Astrocyte (in vitro differentiated cells and primary cell): Measurements from ENCODE around the gene GRM4. TPM values are rescaled to one million over a fixed set of nuclear protein-coding genes. Genes with fewer than 3 reads are reported as not detected.

Experiments
- DNase-seq: peaks from one replicate; pipeline ENCODE4 v3.0.0-alpha.2; 2010; ENCODE audit warnings: low read depth
- FAIRE-seq: peaks from 2 replicates; lab custom pipeline; 2011; peaks lifted over from hg19 to GRCh38; lab: Jason Lieb, UNC
- H2AFZ ChIP-seq: 2 replicates; pipeline ENCODE4 v1.6.0; 2012; ENCODE audit warnings: low read depth, low read length, inconsistent platforms
- H3K27ac ChIP-seq: 2 replicates; pipeline ENCODE4 v1.5.1; 2011; ENCODE audit warnings: low read depth, low read length, inconsistent platforms
- H3K27me3 ChIP-seq: 2 replicates; pipeline ENCODE4 v1.6.0; 2011; ENCODE audit warnings: low read length, inconsistent platforms; ENCODE audit not compliant: insufficient read depth
- H3K36me3 ChIP-seq: 2 replicates; pipeline ENCODE4 v1.5.1; 2011; ENCODE audit warnings: low read length, inconsistent platforms; ENCODE audit not compliant: insufficient read depth
- H3K4me1 ChIP-seq: 2 replicates; pipeline ENCODE4 v1.5.1; 2011; ENCODE audit warnings: low read length, inconsistent platforms; ENCODE audit not compliant: insufficient read depth
- H3K4me2 ChIP-seq: 2 replicates; pipeline ENCODE4 v1.6.0; 2012; ENCODE audit warnings: low read length, inconsistent platforms
- H3K4me3 ChIP-seq: 2 replicates; pipeline ENCODE4 v1.5.1; 2011; ENCODE audit warnings: low read depth, mild to moderate bottlenecking, low read length, inconsistent platforms; ENCODE audit not compliant: insufficient read depth
- H3K79me2 ChIP-seq: 2 replicates; pipeline ENCODE4 v1.6.0; 2012; ENCODE audit warnings: mild to moderate bottlenecking, low read length, inconsistent platforms; ENCODE audit not compliant: insufficient read depth
- H3K9ac ChIP-seq: 2 replicates; pipeline ENCODE4 v1.6.0; 2012; ENCODE audit warnings: mild to moderate bottlenecking, low read length, inconsistent platforms
- H3K9me3 ChIP-seq: 2 replicates; pipeline ENCODE4 v1.5.1; 2012; ENCODE audit warnings: low read depth, mild to moderate bottlenecking, low read length, inconsistent platforms; ENCODE audit not compliant: insufficient read depth
- H4K20me1 ChIP-seq: 2 replicates; pipeline ENCODE4 v1.6.0; 2012; ENCODE audit warnings: low read length, inconsistent platforms; ENCODE audit not compliant: insufficient read depth
- H3K27ac Mint-ChIP-seq: one replicate; pipeline ENCODE4 v1.8.0; 2021; ENCODE audit warnings: mild to moderate bottlenecking, mixed read lengths; ENCODE audit not compliant: unreplicated experiment
- H3K27me3 Mint-ChIP-seq: one replicate; pipeline ENCODE4 v1.8.0; 2021; ENCODE audit warnings: low read depth, mixed read lengths; ENCODE audit not compliant: unreplicated experiment
- H3K36me3 Mint-ChIP-seq: one replicate; pipeline ENCODE4 v1.8.0; 2021; ENCODE audit warnings: low read depth, mixed read lengths; ENCODE audit not compliant: unreplicated experiment
- H3K4me1 Mint-ChIP-seq: one replicate; pipeline ENCODE4 v1.8.0; 2021; ENCODE audit warnings: low read depth, mixed read lengths; ENCODE audit not compliant: unreplicated experiment
- H3K4me3 Mint-ChIP-seq: one replicate; pipeline ENCODE4 v1.8.0; 2021; ENCODE audit warnings: mild to moderate bottlenecking, moderate library complexity, mixed read lengths; ENCODE audit not compliant: unreplicated experiment
- H3K9me3 Mint-ChIP-seq: one replicate; pipeline ENCODE4 v1.8.0; 2021; ENCODE audit warnings: mild to moderate bottlenecking, mixed read lengths; ENCODE audit not compliant: unreplicated experiment
- CTCF ChIP-seq: IDR thresholded peaks from 2 replicates; pipeline ENCODE4 v1.5.1; 2011; ENCODE audit warnings: low read depth, mild to moderate bottlenecking, inconsistent platforms, low read length, moderate library complexity; ENCODE audit not compliant: insufficient read depth
- EZH2 ChIP-seq: IDR thresholded peaks from 2 replicates; pipeline ENCODE4 v1.6.1; 2012; ENCODE audit warnings: mild to moderate bottlenecking, low read length, inconsistent platforms; ENCODE audit not compliant: insufficient read depth
- microRNA-seq: library from miRNA; unstranded; fragments of <30 nt; microRNA quantifications from one replicate; pipeline ENCODE4 v1.2.0, GENCODE V29; 2020
- total RNA-seq: library from RNA; stranded (reverse); gene quantifications from 2 replicates; pipeline ENCODE4 v1.2.1, GENCODE V29; 2021

GRM4 gene
- total RNA-seq, 1 donor from 2014 or later: 0.30 TPM

GRCh38 chr6:33974471-33974870, 171.4 kb downstream of the GRM4 start:
- no peak overlapping the region for H3K4me3 Mint-ChIP-seq
- no peak for FAIRE-seq

GRCh38 chr6:33974030-33974429, 171.9 kb downstream of the GRM4 start:
- no peaks in the 10 kb centered on the region for H3K36me3 ChIP-seq
- H3K4me1 ChIP-seq: no peaks in the 10 kb centered on the region
- TF ChIP-seq EZH2: no peak
- no peak for TF ChIP-seq CTCF
- DNase-seq (no peak), FAIRE-seq (no peak)
- H3K79me2 ChIP-seq: no peaks in the 10 kb centered on the region
- peaks cover 5% of the 10 kb centered on the region for H3K9me3 Mint-ChIP-seq
- H3K9ac ChIP-seq: no peak overlapping the region
- H3K4me3 ChIP-seq: no peak overlapping the region
- H3K27ac Mint-ChIP-seq: no peak overlapping the region
- H3K4me3 Mint-ChIP-seq: no peak overlapping the region
- no peak overlapping the region for H3K4me2 ChIP-seq
- no peak overlapping the region for H3K27ac ChIP-seq
- H4K20me1 ChIP-seq: no peaks in the 10 kb centered on the region
- no peaks in the 10 kb centered on the region for H3K9me3 ChIP-seq
- no peaks in the 10 kb centered on the region for H3K4me1 Mint-ChIP-seq
- no peaks in the 10 kb centered on the region for H3K36me3 Mint-ChIP-seq
- no peak overlapping the region for H2AFZ ChIP-seq
- H3K27me3 Mint-ChIP-seq: peaks cover 39% of the 10 kb centered on the region
- H3K27me3 ChIP-seq: peaks cover 22% of the 10 kb centered on the region

More at GRCh38 chr6:33974471-33974870, 171.4 kb downstream of the GRM4 start:
- Histone ChIP-seq H3K27ac (no peak overlapping the region), H3K36me3 (no peaks in the 10 kb centered on the region), H3K79me2 (no peaks in the 10 kb centered on the region), H3K9ac (no peak overlapping the region), H3K4me3 (no peak overlapping the region), H3K4me2 (no peak overlapping the region), H4K20me1 (no peaks in the 10 kb centered on the region), H3K27me3 (peaks cover 22% of the 10 kb centered on the region), H2AFZ (no peak overlapping the region), H3K4me1 (no peaks in the 10 kb centered on the region), H3K9me3 (no peaks in the 10 kb centered on the region)
- peaks cover 5% of the 10 kb centered on the region for H3K9me3 Mint-ChIP-seq
- no peaks in the 10 kb centered on the region for H3K4me1 Mint-ChIP-seq
- no peak for TF ChIP-seq EZH2
- TF ChIP-seq CTCF: no peak
- no peaks in the 10 kb centered on the region for H3K36me3 Mint-ChIP-seq
- DNase-seq: no peak
- peaks cover 44% of the 10 kb centered on the region for H3K27me3 Mint-ChIP-seq
- no peak overlapping the region for H3K27ac Mint-ChIP-seq

GRCh38 chr6:33971580-33971979, 174.3 kb downstream of the GRM4 start:
- H3K4me3 Mint-ChIP-seq: no peak overlapping the region
- Histone ChIP-seq H2AFZ (no peak overlapping the region), H3K27ac (no peak overlapping the region), H3K9me3 (no peaks in the 10 kb centered on the region), H3K4me1 (no peaks in the 10 kb centered on the region), H3K4me3 (no peak overlapping the region), H3K36me3 (no peaks in the 10 kb centered on the region), H3K79me2 (no peaks in the 10 kb centered on the region), H3K27me3 (peaks cover 29% of the 10 kb centered on the region), H3K4me2 (no peak overlapping the region), H3K9ac (no peak overlapping the region), H4K20me1 (no peaks in the 10 kb centered on the region)
- H3K9me3 Mint-ChIP-seq: peaks cover 11% of the 10 kb centered on the region
- H3K36me3 Mint-ChIP-seq: peaks cover 2% of the 10 kb centered on the region
- H3K4me1 Mint-ChIP-seq: no peaks in the 10 kb centered on the region
- FAIRE-seq (no peak), DNase-seq (no peak)
- H3K27me3 Mint-ChIP-seq: peaks cover 40% of the 10 kb centered on the region
- TF ChIP-seq EZH2 (no peak), CTCF (no peak)
- H3K27ac Mint-ChIP-seq: no peak overlapping the region

Small RNA genes within 50 kb of the gene (microRNA-seq; reads per million reads assigned to microRNA genes)
- 10.1 reads per million, percentile 36 among the genes with 10 or more reads in this experiment for gene MIR1275

Other genes starting within 250 kb of the GRM4 start
- 109 and 199 TPM in 2 replicates for gene HMGA1, start 90.8 kb upstream of the GRM4 start, total RNA-seq
- 11.1 and 13.9 TPM in 2 replicates for gene SMIM29, start 102.9 kb upstream of the GRM4 start, total RNA-seq
- 16.3 and 16.7 TPM in 2 replicates for gene NUDT3, start 246.6 kb upstream of the GRM4 start, total RNA-seq